Measurements from ENCODE around the gene ZSCAN12. TPM values are rescaled to one million over a fixed set of nuclear protein-coding genes. Genes with fewer than 3 reads are reported as not detected.
"Not testable (repeated sequence)": the region's sequence is repeated elsewhere in the genome, so short reads cannot be mapped to it uniquely, and the experiment has no call there.

ZSCAN12 gene
- 5.8 and 7.0 TPM in 2 replicates for total RNA-seq (2014; rRNA removed; shearing (Covaris generic))

GRCh38 chr6:28399350-28400121 is at the start of gene ZSCAN12:
Gene ZSCAN12, minus strand, starts transcription at chr6:28399747. Its CDS starts 1,342 bp downstream, at chr6:28398405.
- in situ Hi-C loops (cut with HindIII; ENCODE audit: low sequenced_read_pairs) = no loop called here
- DNase-seq (ENCODE audit: low spot score) = peak; percentile 88

- in situ Hi-C loops (cut with HindIII; ENCODE audit: low sequenced_read_pairs) = no loop called here
- no peak for DNase-seq (ENCODE audit: low spot score)
These were observed 49.5 kb upstream of the ZSCAN12 start for GRCh38 chr6:28449056-28449455.

- in situ Hi-C loops (cut with HindIII; ENCODE audit: low sequenced_read_pairs); DNase-seq (ENCODE audit: low spot score): not testable (repeated sequence)
These were observed 48.0 kb upstream of the ZSCAN12 start for GRCh38 chr6:28447512-28447906.

- in situ Hi-C loops (cut with HindIII; ENCODE audit: low sequenced_read_pairs) = no loop called here
- DNase-seq (ENCODE audit: low spot score) = peak; percentile 5
These were observed 47.4 kb upstream of the ZSCAN12 start for GRCh38 chr6:28446818-28447511.

- in situ Hi-C loops (cut with HindIII; ENCODE audit: low sequenced_read_pairs); DNase-seq (ENCODE audit: low spot score): not testable (repeated sequence)
These were observed 45.2 kb upstream of the ZSCAN12 start for GRCh38 chr6:28444759-28445158.

- peak; percentile 89 for DNase-seq (ENCODE audit: low spot score)
- in situ Hi-C loops (cut with HindIII; ENCODE audit: low sequenced_read_pairs) = no loop called here
These were observed 43.7 kb upstream of the ZSCAN12 start, which contains the start of gene ZSCAN23 for GRCh38 chr6:28443112-28443773. Gene ZSCAN23, minus strand, starts transcription at chr6:28443491. Its CDS starts 7,225 bp downstream, at chr6:28436266.

DNA sequence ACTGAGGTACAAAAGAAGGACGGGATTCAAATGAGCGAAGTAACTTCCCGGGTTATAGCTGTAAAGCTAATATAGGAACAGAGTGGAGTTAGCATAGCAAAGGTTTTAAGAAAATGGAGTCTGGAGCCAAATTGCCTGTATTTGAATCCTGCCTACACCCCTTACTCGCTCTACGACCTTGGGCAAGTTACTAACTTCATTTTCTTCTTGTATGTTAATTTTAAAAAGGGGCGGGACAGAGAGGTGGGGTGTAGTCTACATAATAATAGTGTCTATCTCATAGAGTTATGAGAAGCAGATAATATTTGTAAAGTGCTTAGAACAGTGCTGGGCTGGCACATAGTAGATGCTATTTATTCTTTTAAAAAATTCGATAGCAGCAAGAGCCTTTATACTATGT is 43.0 kb upstream of the ZSCAN12 start:
- in situ Hi-C loops (cut with HindIII; ENCODE audit: low sequenced_read_pairs) = no loop called here

DNA sequence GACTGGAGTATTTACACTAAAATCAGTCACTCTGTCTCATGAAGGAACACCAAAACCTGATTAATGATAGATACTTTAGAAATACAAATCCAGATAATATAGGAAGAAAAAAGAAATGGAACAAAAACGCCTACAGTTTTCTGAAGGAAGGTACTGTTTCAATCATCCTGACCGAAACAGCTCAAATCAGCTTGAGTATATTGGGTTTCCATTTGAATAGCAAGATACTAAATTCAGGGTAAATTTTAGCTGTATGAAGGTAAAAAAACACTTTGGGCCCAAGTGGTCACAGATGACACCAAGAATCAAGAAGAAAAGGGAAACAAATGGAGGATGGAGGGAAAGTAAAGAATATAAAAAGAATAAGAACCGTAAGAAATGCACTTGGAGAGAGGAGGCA is 36.9 kb upstream of the ZSCAN12 start:
- in situ Hi-C loops (cut with HindIII; ENCODE audit: low sequenced_read_pairs) = no loop called here
- no peak for DNase-seq (ENCODE audit: low spot score)

More for the DNA sequence above, 43.0 kb upstream of the ZSCAN12 start:
- no peak for DNase-seq (ENCODE audit: low spot score)

DNA sequence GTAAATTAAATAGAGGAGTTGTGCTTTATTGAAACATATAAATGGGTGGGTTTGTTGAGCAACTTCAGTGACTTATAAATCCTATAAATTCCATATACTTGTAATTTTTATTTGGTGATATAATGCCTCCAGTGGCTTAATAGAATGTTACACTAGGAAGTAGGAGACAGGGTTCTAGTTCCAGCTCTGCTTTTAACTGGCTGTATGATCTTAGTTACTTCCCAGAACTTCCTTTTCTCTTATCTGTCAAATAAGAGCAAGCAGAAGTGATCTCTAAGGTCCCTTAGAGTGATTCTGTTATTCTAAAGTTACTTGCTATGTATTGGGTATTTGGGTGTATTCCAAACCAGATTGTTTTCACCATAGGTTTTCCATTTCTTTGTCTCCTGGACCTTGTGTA is 33.6 kb upstream of the ZSCAN12 start:
- no peak for DNase-seq (ENCODE audit: low spot score)
- in situ Hi-C loops (cut with HindIII; ENCODE audit: low sequenced_read_pairs) = no loop called here

GRCh38 chr6:28429781-28430180 is 30.2 kb upstream of the ZSCAN12 start:
- no peak for DNase-seq (ENCODE audit: low spot score)
- in situ Hi-C loops (cut with HindIII; ENCODE audit: low sequenced_read_pairs) = no loop called here

- no peak for DNase-seq (ENCODE audit: low spot score)
- in situ Hi-C loops (cut with HindIII; ENCODE audit: low sequenced_read_pairs) = no loop called here
These were observed 26.5 kb upstream of the ZSCAN12 start for GRCh38 chr6:28425944-28426541.

DNA sequence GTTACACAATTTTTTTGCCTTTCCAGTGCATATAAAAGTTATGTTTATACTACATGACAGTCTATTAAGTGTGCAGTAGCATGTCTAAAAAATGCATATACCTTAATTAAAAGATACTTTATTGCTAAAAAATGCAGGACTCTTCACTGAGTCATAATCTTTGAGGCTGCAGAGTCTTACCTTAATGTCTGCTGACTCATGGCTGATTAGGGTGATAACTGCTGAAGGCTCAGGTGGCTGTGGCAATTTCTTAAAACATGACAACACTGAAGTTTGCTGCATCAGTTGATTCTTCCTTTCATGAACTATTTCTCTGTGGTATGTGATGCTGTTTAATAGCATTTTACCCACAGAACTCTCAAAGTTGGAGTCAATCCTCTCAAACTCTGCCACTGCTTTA is 24.6 kb upstream of the ZSCAN12 start:
- DNase-seq (ENCODE audit: low spot score) = no peak
- in situ Hi-C loops (cut with HindIII; ENCODE audit: low sequenced_read_pairs) = no loop called here

GRCh38 chr6:28423546-28423945 is 24.0 kb upstream of the ZSCAN12 start:
- DNase-seq (ENCODE audit: low spot score) = no peak
- in situ Hi-C loops (cut with HindIII; ENCODE audit: low sequenced_read_pairs) = no loop called here

DNA sequence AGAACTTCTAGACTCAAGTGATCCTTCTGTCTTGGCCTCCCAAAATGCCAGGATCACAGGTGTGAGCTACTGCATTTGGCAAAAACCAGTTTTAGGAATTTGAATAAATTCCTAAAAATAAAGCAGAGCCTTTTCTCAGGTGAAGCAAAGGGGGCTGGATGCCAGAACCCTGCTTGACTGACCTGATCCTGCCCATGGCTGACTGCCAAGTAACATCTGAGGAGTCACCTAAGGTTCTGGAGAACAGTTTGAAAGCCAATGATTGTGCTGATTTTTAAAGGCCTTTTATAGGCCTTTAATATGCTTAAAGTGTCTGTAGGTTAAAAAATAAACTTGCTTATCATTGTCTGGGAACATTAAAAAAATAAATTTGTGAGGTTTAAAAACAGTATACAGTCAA is 14.1 kb upstream of the ZSCAN12 start:
- in situ Hi-C loops (cut with HindIII; ENCODE audit: low sequenced_read_pairs) = no loop called here
- DNase-seq (ENCODE audit: low spot score) = peak; percentile 7

- no peak for DNase-seq (ENCODE audit: low spot score)
- in situ Hi-C loops (cut with HindIII; ENCODE audit: low sequenced_read_pairs) = no loop called here
These were observed 11.2 kb upstream of the ZSCAN12 start for GRCh38 chr6:28410767-28411166.

- in situ Hi-C loops (cut with HindIII; ENCODE audit: low sequenced_read_pairs) = no loop called here
- DNase-seq (ENCODE audit: low spot score) = no peak
These were observed 8.7 kb upstream of the ZSCAN12 start for GRCh38 chr6:28408076-28408802.

GRCh38 chr6:28407401-28407800 is 7.9 kb upstream of the ZSCAN12 start:
- DNase-seq (ENCODE audit: low spot score) = no peak

GRCh38 chr6:28403923-28404322 is 4.4 kb upstream of the ZSCAN12 start:
- in situ Hi-C loops (cut with HindIII; ENCODE audit: low sequenced_read_pairs); DNase-seq (ENCODE audit: low spot score): not testable (repeated sequence)

More at GRCh38 chr6:28407401-28407800, 7.9 kb upstream of the ZSCAN12 start:
- in situ Hi-C loops (cut with HindIII; ENCODE audit: low sequenced_read_pairs) = no loop called here

DNA sequence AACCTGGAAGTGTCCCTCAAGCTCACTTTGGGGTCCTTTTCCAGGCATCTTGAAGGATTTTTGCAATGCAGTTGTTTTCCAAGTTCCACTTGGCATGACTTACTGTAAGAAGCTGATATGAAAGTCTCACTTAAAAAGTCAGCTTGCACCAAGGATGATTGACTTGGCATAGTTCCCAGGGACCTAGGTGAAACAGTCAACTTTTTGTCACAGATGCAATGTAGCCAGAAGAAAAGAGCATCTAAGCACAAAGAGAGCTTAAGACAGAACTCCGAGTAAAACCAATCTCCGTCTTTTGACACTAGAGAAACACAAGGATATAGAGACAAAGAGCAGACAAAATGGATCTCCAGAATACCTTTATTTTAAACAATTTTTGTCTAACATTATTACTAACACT is 2.6 kb upstream of the ZSCAN12 start:
- DNase-seq (ENCODE audit: low spot score) = no peak
- in situ Hi-C loops (cut with HindIII; ENCODE audit: low sequenced_read_pairs) = no loop called here
